ENCODE data around the gene HACL1.
A peak's percentile ranks its signal among the peaks of the same experiment; 100 is the strongest.

The HACL1 gene

GRCh38 chr3:15601399-15602145 is at the start of gene HACL1, which contains the start of gene BTD:
TSS of gene HACL1 (minus strand) at chr3:15601569. CDS start at chr3:15601463, 106 bp downstream.
TSS of gene BTD (plus strand) at chr3:15601745. CDS start at chr3:15635440, 33,695 bp downstream.
- TF ChIP-seq CTCF (IDR thresholded peaks at IDR 0.05; ENCODE audit: insufficient read depth, low read length, poor library complexity, severe bottlenecking) = peak; percentile 27
- H3K36me3 ChIP-seq (ENCODE audit: control insufficient read depth, insufficient read depth, low read length) = peaks cover 2% of the 10 kb centered on the region
- peak; percentile 99 for DNase-seq (ENCODE audit: extremely low read depth, insufficient read length)

GRCh38 chr3:15649858-15650257 is 48.5 kb upstream of the HACL1 start:
- Histone ChIP-seq H3K4me3 (replicated peaks; ENCODE audit: low read depth, low read length) (no peak overlapping the region), H3K36me3 (ENCODE audit: control insufficient read depth, insufficient read depth, low read length) (no peaks in the 10 kb centered on the region), H3K27me3 (replicated peaks; ENCODE audit: control insufficient read depth, insufficient read depth, low read length) (no peaks in the 10 kb centered on the region)
- no peak for TF ChIP-seq CTCF (IDR thresholded peaks at IDR 0.05; ENCODE audit: insufficient read depth, low read length, poor library complexity, severe bottlenecking)
- DNase-seq (ENCODE audit: extremely low read depth, insufficient read length) = no peak

More at GRCh38 chr3:15601399-15602145, at the start of gene HACL1, which contains the start of gene BTD:
- H3K4me3 ChIP-seq (replicated peaks; ENCODE audit: low read depth, low read length) = peak within 1 kb of the TSS; percentile 68
- no peaks in the 10 kb centered on the region for H3K27me3 ChIP-seq (replicated peaks; ENCODE audit: control insufficient read depth, insufficient read depth, low read length)

GRCh38 chr3:15649341-15649740 is 48.0 kb upstream of the HACL1 start:
- TF ChIP-seq CTCF (IDR thresholded peaks at IDR 0.05; ENCODE audit: insufficient read depth, low read length, poor library complexity, severe bottlenecking) = no peak
- Histone ChIP-seq H3K36me3 (ENCODE audit: control insufficient read depth, insufficient read depth, low read length) (no peaks in the 10 kb centered on the region), H3K27me3 (replicated peaks; ENCODE audit: control insufficient read depth, insufficient read depth, low read length) (no peaks in the 10 kb centered on the region), H3K4me3 (replicated peaks; ENCODE audit: low read depth, low read length) (no peak overlapping the region)
- DNase-seq (ENCODE audit: extremely low read depth, insufficient read length) = no peak

GRCh38 chr3:15647611-15648167 is 46.3 kb upstream of the HACL1 start:
- DNase-seq (ENCODE audit: extremely low read depth, insufficient read length) = peak; percentile 77
- TF ChIP-seq CTCF (IDR thresholded peaks at IDR 0.05; ENCODE audit: insufficient read depth, low read length, poor library complexity, severe bottlenecking) = no peak
- H3K27me3 ChIP-seq (replicated peaks; ENCODE audit: control insufficient read depth, insufficient read depth, low read length) = no peaks in the 10 kb centered on the region
- no peak overlapping the region for H3K4me3 ChIP-seq (replicated peaks; ENCODE audit: low read depth, low read length)
- H3K36me3 ChIP-seq (ENCODE audit: control insufficient read depth, insufficient read depth, low read length) = no peaks in the 10 kb centered on the region

- no peaks in the 10 kb centered on the region for H3K27me3 ChIP-seq (replicated peaks; ENCODE audit: control insufficient read depth, insufficient read depth, low read length)
- no peak overlapping the region for H3K4me3 ChIP-seq (replicated peaks; ENCODE audit: low read depth, low read length)
- TF ChIP-seq CTCF (IDR thresholded peaks at IDR 0.05; ENCODE audit: insufficient read depth, low read length, poor library complexity, severe bottlenecking) = no peak
- DNase-seq (ENCODE audit: extremely low read depth, insufficient read length) = no peak
- H3K36me3 ChIP-seq (ENCODE audit: control insufficient read depth, insufficient read depth, low read length) = no peaks in the 10 kb centered on the region
These were observed 45.6 kb upstream of the HACL1 start for GRCh38 chr3:15646851-15647511.
